ENCODE data around the gene NFIA.

The NFIA gene

GRCh38 chr1:61085206-61085982 lies 3.0 kb downstream of the NFIA start:
- DNase-seq = peak; percentile 20

DNA sequence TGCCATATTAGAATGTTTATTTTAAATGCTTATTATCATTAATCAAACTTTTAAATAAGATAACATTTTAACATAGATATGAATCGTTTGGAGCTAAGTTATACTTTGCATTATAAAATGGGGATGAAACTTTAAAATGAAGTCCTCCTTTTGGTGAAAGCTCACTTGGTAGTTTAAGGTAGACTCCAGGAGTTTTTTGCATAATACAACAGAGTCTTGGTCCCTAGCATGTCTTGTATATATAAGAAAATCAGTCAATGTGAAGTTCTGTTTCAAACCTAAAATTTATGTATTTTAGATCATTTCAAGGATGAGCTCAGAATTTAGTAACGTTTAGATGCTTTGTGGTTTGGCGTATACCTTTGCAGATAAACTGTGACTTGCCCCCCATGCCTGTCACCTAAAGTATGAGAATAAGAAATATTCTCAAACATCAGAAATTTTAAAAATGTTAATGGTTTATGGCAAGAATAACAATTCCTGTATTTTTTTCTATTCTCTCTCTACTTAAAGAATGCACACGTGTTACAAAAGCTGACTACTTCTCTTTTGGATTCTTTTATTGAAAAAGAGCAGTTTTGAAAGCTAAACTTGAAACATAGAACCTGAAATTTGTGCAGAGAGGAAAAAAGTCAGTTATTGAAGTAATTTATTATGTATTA lies 3.8 kb downstream of the NFIA start:
- DNase-seq = no peak

DNA sequence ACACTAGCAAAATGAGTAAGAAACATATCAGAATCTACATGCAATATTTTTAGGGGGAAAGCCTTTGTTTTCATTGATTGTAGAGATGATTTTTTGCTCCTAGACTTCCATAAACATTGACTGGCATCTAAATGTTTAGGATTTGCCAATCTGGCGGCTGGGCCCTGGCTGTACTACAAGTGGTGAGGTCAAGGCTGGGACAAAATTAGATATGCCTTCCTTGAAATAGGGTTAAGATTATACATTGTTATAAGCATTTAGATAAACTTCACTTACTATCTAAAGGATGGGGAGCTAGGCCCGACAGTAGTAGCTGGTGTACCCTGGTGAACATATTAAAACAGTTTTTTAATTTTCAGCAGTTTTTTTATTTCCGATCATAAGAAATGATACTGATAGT lies 5.2 kb downstream of the NFIA start:
- DNase-seq = no peak

DNA sequence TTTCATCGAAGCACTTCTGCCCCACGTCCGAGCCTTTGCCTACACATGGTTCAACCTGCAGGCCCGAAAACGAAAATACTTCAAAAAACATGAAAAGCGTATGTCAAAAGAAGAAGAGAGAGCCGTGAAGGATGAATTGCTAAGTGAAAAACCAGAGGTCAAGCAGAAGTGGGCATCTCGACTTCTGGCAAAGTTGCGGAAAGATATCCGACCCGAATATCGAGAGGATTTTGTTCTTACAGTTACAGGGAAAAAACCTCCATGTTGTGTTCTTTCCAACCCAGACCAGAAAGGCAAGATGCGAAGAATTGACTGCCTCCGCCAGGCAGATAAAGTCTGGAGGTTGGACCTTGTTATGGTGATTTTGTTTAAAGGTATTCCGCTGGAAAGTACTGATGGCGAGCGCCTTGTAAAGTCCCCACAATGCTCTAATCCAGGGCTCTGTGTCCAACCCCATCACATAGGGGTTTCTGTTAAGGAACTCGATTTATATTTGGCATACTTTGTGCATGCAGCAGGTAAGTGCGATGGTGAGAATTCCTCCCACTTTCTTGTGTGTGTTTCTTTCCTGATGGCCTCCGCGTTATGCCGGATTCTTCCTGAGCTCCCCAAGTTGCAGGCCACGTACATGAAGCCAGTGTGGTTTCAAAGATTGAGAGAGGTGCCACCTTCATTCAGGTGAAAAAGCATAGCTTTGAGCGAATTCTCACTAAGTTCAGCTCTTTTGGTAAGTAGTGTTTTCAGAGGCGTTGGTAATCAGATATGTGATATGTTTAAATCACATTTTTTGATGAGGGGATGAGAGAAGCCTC lies 6.0 kb downstream of the NFIA start:
- DNase-seq = no peak

DNA sequence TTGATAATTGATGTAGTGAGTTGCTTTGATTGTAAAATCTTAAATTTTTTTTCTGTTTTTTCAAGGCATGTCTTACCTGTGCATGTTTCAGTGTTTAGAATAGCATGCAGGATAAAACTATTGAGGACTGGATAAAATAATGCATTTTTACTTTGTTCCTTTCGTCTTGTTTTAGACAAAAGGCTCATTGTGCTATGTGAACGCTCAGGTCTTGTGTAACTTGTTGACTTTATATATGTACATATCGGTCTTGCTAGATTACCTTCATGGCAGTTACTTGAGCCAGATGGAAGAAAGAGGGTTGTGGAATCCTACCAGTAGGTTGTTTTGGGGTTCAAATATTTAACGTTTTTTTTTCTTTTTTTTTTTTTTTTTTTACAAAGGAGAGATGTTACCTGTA lies 7.0 kb downstream of the NFIA start:
- no peak for DNase-seq

DNA sequence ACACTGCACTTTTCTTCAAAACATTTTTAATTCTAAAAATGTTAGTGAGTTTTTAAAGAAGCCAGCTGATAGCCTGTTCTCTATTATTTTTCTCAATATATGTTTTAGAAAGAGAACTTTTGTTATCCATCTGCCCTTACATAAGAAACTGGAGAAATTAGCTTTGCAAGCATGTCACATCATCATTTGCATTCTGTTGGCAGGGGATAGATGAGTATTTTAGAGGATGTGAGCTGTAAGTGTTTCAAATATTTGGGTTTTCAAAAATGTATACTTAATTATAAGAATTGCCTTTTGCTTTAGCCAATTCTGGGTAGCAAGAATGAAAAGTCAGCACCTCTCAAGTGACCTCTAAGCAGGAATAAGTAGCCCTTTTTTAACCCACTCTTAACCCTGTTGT lies 7.4 kb downstream of the NFIA start:
- DNase-seq = no peak

DNA sequence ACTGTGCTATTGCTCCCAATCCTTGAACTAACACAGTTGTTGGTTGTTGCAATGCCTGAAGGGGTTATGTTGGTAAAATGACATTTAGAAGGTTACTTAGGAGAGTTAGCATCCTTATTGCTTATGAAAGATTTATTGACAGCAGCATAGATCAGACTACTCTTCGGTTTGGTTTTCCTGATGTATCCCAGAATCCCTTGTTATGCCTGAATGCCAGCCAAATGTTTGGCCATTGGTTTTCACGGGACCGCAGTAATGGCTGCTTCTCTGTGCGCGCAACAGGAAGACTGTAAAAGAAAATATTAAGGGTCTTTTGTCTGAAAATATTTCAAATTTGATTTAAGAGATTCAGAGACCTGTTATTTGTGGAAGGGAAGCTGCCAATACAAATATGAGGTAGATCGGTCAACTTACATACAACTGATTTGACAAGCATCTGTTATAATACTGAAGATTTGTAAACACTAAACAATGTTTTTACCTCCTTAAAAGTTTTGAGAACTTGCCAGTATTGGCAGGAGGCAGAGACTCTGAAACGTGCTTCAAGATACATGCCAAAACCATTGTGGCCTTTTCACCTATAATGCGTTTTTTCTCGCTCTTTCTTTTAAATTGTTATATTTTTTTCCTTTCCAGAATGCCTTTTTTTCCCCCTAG lies 8.3 kb downstream of the NFIA start:
- DNase-seq = no peak

GRCh38 chr1:61091455-61091854 lies 9.1 kb downstream of the NFIA start:
- no peak for DNase-seq

GRCh38 chr1:61092642-61093041 lies 10.3 kb downstream of the NFIA start:
- no peak for DNase-seq

DNA sequence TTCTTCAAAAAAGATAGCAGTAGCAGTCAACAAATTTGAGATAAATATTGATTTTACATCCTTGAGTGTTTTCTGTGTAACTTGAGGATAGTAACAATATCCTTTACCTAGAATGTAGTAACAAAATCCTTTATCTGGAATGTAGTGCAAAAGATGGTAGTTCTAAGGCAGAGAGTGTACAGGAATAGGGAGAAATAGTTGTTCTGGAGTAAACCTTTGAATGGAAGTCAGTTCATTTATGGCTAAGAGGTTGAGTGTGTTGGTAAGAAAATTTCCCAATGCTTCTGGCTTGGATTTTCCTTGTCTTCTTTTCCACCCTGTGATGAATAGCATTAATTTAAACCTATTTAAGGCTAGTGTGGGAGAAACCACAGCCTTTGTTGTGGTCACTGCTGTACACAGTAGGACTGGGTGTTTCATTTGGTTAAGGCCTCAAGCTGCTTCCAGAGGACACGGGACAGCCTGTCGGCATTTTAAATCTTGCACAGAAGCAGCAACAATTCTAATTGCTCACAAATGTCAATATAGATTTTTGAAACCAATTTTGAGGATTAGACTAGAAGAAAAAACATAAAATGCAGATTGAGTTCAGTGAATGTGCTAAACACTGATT lies 11.3 kb downstream of the NFIA start:
- DNase-seq = no peak

DNA sequence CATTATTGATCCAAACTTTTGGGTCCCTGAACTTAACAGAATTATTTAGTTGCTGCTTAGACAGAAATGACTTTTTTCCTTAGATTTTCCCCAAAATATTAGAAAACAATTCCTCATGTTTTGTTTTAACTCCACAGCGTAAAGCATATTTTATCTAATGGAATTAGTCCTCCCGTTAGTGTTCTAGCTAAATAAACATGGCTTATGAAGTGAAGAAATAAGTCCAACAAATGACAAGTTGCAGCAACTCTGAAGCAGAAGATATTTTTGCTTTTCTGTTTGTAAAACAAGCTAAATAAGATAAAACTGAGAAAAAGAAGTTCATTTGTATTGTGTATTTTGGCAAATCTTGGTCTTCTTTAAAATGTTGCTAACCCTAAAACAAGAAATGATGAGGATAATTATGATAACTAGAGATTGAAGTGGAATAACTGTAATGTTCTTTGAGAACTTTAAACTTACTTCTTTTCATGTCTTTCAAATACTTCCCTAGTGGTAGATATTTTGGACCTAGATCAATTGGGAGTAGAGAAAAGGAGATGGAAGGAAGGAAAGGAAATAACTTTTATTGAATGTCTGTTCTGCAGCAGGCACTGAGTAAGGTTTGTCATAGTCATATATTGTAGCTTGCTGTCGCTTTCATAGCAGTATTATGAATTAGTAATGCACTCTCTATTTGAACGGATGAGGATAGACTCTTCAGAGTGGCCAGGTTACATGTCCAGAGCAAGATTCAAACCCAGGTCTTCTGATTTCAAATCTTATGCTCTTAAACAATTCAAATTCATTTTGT lies 12.5 kb downstream of the NFIA start:
- DNase-seq = no peak

GRCh38 chr1:61095470-61095812 lies 13.1 kb downstream of the NFIA start:
- DNase-seq = no peak

DNA sequence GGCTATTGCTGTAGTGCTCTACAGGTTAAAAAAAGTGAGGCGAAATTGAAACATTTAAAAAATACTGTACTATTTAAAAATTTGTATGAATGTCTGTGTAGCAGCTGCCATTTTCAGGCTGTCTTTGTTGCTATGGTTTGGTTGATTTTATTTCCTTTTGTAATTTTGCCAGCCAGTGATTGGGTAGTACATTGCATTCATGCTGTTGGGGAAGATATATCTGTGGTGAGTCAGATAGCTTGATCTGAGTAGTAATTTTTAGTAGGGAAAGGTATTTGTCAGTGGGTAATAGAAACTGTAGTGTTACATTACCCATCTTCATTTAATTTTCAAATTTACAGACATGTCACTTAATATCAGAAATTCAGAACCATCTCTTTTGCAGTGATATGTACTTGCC lies 15.0 kb downstream of the NFIA start:
- no peak for DNase-seq

GRCh38 chr1:61097722-61098121 lies 15.4 kb downstream of the NFIA start:
- DNase-seq = no peak

DNA sequence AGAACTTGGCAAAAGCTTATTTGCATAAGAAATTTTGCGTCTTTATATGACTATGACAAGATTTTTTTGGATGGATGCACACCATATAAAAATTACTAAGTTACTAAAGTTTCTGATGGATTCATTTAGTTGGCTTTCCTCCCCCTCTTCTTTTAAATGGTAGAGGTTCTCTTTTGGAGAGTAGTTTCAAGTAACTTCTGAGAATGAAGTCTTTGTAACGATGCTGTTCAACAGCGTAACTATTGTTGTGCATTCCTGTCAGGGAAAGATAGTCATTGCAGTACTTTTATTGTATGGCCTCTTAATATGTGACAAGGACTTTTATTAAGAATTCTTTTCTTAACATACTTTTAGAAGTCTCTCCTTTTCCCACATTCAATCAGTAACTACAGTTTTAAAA lies 16.0 kb downstream of the NFIA start:
- no peak for DNase-seq

- no peak for DNase-seq
Measured at GRCh38 chr1:61098906-61099437, 16.6 kb downstream of the NFIA start.

GRCh38 chr1:61100578-61100977 lies 18.2 kb downstream of the NFIA start:
- DNase-seq = no peak

GRCh38 chr1:61101536-61101935 lies 19.2 kb downstream of the NFIA start:
- no peak for DNase-seq

GRCh38 chr1:61102041-61102440 lies 19.7 kb downstream of the NFIA start:
- no peak for DNase-seq

DNA sequence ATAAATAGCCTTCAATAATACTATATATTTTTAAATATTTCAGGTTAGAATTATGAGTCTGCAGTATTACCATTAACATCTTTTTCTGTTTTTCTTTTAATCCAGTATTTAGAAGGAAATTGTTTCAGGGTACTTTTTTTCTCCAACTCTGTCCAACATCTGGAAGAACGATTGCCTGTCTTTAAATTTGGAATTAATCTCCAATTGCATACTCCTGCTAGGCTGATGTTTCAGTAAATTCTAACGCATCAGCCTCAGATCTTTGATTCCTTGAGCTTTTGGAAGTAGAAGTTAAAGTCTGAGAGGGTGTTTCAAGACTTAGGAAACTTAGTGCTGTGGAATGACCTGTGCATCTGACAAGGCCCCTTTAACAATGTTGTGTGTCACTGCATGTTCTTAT lies 20.3 kb downstream of the NFIA start:
- DNase-seq = no peak

DNA sequence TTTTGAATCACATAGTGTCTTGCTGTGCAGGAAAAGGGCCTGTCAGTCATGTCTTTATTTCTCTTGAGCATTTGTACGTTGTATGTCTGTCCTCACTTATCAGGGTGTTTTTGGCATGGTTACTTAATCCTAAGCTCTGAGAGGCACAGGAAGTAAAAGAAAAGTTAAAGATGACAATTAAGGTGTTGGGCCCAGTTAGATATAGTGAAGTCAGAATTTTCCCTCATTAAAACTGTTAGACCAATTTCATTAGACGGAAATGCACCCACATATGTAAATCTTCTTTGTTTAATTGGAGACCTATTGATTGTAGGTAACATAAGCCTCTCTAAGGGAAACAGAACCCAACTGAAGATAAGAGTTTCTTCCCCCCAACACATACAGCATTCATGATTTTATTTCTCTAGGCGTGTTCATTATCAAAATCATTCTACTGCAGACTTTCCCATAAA lies 21.9 kb downstream of the NFIA start:
- DNase-seq = no peak

DNA sequence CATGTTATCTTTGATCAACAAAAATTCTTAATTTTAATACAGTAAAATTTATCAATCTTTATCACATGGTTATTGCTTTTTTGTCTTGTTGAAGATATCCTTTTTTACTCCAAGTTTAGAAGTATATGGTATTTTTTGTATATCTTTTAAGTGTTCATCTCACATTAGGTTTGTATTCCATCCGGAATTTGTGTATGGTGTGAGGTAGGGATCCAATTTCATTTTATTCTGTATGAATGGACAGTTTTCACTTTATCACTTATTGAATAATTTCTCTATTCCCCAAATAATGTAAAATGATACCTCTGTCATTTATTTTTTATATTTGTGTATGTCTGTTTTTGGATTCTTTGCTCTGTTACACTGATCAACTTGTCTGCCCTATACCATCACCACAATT lies 25.3 kb downstream of the NFIA start:
- DNase-seq = no peak

Measured in KG1 (cell line).